CD4-positive, alpha-beta T cell treated with Interleukin-2 at 100 ng/mL for 4 hours (primary cell): Measurements from ENCODE around the gene GRID1.

Experiments
- DNase-seq: peaks from one replicate; pipeline ENCODE4 v3.0.0-alpha.2; 2020; ENCODE audit warnings: low spot score

GRID1 gene

GRCh38 chr10:85649461-85649860 is 717.1 kb downstream of the GRID1 start:
- no peak for DNase-seq

GRCh38 chr10:85648279-85648754 is 718.3 kb downstream of the GRID1 start:
- DNase-seq: no peak

- DNase-seq: no peak
Observed at GRCh38 chr10:85647741-85648140, 718.9 kb downstream of the GRID1 start.

DNA sequence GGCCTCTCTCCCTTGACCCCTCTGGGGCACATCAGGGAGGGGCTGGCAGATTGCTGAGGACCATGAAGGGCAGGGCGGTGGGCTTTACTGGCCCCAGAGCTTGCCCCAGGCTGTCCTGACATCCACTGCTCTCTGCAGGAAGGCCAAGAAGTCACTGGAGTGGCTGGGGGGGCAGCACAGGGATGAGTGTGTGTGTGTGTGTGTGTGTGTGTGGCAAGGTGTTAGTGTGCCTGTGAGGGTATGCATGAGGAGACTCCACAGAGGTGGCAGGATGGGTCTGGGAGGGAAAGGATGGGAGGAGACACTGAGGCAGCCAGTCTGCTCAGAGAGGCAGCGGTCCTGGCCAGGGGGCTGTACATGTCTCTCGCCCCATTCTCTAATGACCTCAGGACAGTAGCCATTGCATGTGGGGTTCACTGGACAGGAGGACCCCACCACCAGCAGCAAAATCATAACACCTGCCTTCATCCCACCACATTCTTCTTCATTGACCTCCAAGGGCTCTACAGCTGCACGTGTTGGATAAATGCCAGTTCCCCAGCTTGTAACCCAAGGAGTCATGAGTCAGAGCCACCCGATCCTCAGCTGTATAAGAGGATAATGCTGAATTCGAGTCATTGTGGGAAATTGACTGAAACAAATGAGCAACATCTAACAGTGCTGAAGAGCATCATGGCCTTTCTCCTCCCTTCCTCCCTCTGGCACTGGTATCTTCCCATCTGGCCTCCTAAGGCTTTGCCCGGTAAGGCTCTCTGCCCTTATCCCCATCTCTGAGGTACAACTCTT is 720.5 kb downstream of the GRID1 start:
- DNase-seq: no peak

DNA sequence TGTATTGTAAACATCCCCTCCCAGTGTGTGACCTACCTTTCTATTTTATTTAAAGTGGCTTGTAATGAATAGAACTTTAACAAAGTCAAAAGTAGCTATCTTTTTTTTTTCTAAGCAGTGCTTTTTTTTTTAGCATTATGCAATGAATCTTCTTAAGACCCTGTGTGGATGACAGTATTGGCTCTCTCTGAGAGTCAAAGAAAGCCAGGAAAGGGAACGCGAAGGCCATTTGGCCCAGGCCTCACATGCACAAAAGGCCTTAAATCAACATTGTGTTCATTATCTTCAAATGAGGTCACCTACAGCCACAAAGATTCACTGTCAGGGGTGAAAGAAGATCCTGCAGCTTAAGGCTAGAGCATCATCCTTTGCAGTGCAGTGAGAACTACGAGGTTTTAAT is 721.5 kb downstream of the GRID1 start:
- DNase-seq: no peak

GRCh38 chr10:85643845-85644525 is 722.6 kb downstream of the GRID1 start:
- no peak for DNase-seq

DNA sequence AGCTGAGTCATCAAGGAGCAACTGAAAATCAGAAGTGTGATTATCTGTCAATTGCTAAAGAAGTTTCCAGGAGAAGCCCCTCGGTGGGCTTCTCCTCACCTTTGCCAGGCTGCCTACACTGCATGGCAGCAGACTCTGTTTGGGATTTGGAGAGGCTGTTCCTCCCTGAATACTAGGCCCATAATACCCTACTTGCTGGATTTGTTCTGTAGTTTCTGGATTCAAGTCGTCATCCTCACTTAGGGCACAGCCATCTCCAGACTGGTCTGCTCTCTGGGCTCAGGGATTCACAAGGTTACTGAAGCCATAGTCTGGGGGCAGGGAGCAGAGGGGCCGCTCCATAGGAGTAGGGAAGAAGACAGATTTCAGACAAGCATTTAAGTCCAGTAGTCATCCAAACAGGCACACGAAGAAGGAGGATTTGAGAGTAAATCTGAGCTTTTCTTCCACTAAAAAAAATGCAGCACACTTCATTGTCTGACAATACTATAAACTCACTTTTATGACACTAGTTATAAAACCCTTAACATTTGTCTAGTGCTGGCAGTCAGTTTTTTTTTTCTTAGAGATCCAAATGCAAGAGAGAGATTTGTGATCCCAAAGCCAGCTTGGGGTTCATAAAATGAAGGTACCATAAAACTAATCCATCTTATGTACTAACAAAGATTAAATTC is 723.3 kb downstream of the GRID1 start:
- no peak for DNase-seq

- DNase-seq: no peak
Observed at GRCh38 chr10:85642421-85643170, 724.0 kb downstream of the GRID1 start.

- DNase-seq: no peak
Observed at GRCh38 chr10:85642082-85642420, 724.5 kb downstream of the GRID1 start.

DNA sequence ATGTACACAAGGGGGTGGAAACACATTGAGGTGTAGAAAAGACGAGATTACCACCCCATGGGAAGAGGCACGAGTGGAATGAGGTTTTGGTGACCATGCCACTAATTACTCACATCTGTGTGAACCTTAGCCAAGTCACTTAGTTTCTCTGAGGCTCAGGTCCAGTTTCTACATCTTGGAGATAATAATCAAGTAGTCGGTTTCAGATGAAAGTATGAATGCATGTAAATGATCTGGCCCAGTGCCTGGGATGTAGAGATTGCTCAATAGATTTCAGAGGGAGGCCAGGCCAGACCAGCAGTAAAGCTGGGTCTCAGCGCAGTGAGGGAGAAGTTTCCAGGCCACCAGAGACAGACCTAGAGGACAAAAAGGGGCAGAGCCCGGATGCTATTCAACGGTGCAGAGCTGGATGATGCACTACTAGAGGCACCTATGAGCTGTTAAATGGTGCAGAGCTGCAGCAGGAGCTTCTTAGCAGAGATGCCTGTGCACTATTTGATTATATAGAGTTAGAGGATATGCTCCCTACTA is 725.1 kb downstream of the GRID1 start:
- DNase-seq: no peak

- DNase-seq: no peak
Observed at GRCh38 chr10:85638797-85639196, 727.8 kb downstream of the GRID1 start.

DNA sequence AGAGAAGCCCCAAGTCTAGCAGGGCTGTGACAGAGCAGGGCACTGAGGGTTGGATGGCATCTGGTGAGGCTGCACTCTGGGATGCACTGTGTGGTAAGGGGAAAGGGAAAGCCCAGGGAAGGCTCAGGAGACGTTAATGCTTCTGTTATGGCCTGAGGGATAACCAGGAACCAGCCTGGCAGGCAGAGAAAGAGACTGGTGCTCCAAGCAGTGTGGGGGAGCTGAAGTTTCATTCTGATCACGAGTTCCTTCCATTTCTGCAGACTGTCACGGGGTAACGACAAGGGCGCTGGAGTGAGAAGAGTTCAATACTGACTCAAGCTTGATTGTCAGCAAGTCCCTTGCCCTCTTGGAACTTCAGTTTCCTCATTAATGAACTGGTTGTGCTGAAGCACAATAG is 730.9 kb downstream of the GRID1 start:
- DNase-seq: no peak

GRCh38 chr10:85624511-85624910 is 742.1 kb downstream of the GRID1 start:
- no peak for DNase-seq

DNA sequence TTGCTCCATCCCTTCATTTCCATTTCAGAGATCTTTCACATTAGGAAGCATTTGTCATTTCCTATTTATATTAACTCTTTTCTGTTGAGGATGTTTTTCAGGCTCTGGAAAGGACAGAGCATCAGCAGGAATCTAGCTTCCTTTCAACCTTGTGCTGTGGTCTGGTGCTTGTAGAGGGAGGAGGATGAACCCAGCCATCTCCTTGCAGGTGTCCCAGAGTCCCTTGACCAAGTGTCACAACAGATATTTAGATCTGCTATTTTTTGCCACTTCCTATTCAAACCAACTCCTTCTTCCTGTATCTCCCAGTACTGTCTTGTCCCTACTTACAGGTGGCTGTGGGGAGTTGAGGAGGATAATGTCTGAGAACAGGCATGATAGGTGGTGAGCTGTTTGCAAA is 742.8 kb downstream of the GRID1 start:
- DNase-seq: no peak

GRCh38 chr10:85623342-85623741 is 743.3 kb downstream of the GRID1 start:
- DNase-seq: no peak

DNA sequence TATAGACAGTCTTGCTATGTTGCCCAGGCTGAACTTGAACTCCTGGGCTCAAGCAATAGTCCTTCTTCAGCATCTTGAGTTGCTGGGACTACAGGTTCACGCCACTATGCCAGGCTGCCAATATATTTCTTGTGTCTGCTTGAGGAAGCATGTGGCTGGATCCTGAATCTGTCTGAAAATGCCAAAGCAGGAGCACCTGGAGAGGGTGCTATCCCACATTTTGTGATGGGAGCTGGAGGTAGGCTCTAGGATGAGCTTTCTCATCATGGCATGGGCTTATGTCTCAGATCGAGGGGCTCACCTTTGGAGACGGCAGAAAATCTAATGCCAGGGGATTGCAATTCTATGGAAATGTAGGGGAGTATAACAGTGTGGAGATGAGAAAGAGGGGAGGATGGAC is 744.2 kb downstream of the GRID1 start:
- no peak for DNase-seq

- DNase-seq: no peak
Observed at GRCh38 chr10:85621562-85621961, 745.0 kb downstream of the GRID1 start.

DNA sequence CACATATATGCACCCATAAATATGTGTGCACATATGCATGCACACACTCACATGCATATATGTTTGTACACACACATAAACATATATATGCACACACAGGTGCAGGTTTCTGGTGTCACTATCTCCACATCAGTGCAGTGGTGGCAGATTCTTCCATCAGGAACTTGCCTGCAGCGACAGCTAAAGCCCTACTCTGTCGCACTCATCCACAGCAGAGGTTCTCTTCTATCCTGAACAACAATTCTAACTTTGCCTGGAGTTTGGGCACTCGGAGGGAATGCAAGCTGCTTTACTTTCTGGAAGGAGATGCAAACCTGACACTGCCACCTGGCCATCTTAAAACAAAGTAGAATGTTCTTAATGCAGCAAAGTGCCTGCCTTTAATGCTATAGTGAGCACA is 745.8 kb downstream of the GRID1 start:
- DNase-seq: no peak

DNA sequence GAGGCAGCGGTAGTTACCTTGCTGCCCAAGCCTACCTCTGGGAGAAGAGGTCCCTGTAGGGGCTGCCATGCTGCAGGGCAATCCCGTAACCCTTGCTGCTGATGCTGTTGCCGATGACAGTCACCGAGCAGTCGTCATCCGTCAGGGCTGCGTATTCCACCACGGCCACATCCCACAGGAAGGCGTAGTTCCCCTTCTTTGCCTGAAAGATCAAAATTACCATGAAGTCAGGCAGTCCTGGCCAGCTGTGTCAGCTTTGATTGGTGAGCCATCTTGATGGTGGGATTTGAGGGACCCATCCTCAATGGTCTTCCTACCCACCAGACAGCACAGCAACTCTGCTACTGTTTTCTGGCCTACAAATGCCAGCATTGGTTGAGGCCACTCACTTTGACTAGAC is 746.8 kb downstream of the GRID1 start:
- no peak for DNase-seq

- DNase-seq: no peak
Observed at GRCh38 chr10:85618841-85619240, 747.8 kb downstream of the GRID1 start.

DNA sequence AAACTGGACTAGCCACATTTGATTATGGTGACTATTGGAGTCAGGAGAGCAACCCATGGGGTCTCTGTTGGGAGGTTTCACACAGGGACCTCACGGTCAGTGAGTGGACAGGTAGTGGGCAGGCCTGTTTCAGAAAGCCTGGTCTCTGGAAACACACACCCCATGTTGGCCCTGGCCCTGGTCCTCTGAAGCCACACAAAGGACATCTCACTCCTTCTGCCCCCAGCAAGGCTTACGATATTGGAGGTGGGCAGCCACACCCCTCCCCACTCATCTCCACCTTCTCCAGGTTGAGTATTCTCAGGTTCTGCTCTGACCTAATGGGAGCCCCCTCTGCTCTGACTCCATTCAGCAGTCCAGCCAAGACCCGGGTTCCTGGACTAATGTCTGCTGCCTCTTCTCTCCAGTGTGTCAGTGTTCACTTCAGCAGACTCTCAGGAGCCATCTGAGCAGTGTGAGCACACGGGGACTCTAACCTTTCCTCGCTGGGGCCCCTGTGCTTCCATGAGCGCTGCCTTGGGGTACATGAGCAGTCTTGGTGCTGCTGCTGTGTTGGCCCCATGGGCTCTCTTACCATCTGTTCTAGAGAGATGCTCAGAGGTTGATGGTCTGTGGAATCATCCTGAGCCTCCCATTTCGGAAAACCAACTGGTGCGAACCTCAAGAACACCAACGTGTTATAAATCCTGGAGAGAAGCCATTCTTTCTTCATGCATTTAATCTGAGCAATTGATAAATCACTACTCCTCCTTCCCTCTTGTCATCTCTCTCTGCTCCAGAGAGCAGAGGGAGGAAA is 748.6 kb downstream of the GRID1 start:
- no peak for DNase-seq
